Panc1 (cell line): Measurements from ENCODE around the gene RPL18. TPM values are rescaled to one million over a fixed set of nuclear protein-coding genes. Genes with fewer than 3 reads are reported as not detected.

ENCODE experiments used
- ATAC-seq: fragments of 200-7000 bp; cut with Tn5 transposase; 2 replicates; pipeline ENCODE4 v1.9.1; 2020; ENCODE audit warnings: mild to moderate bottlenecking, moderate library complexity
- BruUV-seq: library from RNA; stranded (reverse); fragments of 400-500 nt; replicated peaks from 2 replicates; lab custom pipeline; 2021; lab: Mats Ljungman, UMichigan
- CTCF ChIA-PET: fragments of 300-600 bp; sonication (Branson Sonifier 250); formaldehyde crosslinking; loops from one replicate; lab custom pipeline; 2022; ENCODE audit warnings: antibody characterized with exemption; lab: Charles Lee
- POLR2A ChIA-PET: fragments of 300-600 bp; sonication (Branson Sonifier 250); formaldehyde crosslinking; loops from one replicate; lab custom pipeline; 2022; ENCODE audit warnings: antibody characterized with exemption; lab: Charles Lee
- DNase-seq: peaks from one replicate; pipeline ENCODE4 v3.0.0-alpha.2; 2010; ENCODE audit warnings: low read depth, low spot score
- H3K27ac ChIP-seq: 2 replicates; pipeline ENCODE4 v1.5.1; 2011; ENCODE audit warnings: mild to moderate bottlenecking, low read length, inconsistent platforms
- H3K27me3 ChIP-seq: fragments of 200-500 bp; sonication (Bioruptor generic); 2 replicates; pipeline ENCODE4 v1.6.0; 2014; ENCODE audit warnings: low read length, inconsistent platforms; ENCODE audit not compliant: control insufficient read depth, insufficient read depth
- H3K36me3 ChIP-seq: fragments of 200-500 bp; sonication (Bioruptor generic); 2 replicates; pipeline ENCODE4 v1.5.1; 2014; ENCODE audit warnings: inconsistent platforms, mild to moderate bottlenecking, low read length, moderate library complexity; ENCODE audit not compliant: control insufficient read depth, insufficient read depth
- H3K4me1 ChIP-seq: 2 replicates; pipeline ENCODE4 v1.5.1; 2011; ENCODE audit warnings: inconsistent platforms, mild to moderate bottlenecking, low read length, moderate library complexity; ENCODE audit not compliant: control insufficient read depth, insufficient read depth
- H3K4me3 ChIP-seq, 2 experiments: 2 replicates each; pipeline ENCODE4 v1.5.1; 2011 to 2012; ENCODE audit warnings: low read depth in 2 of 2, low read length in 2 of 2, mild to moderate bottlenecking in 2 of 2, inconsistent platforms in 1 of 2, moderate library complexity in 1 of 2
- H3K9me3 ChIP-seq: fragments of 200-500 bp; sonication (Bioruptor generic); 2 replicates; pipeline ENCODE4 v1.5.1; 2014; ENCODE audit warnings: low read depth, mild to moderate bottlenecking, inconsistent platforms, low read length, moderate library complexity; ENCODE audit not compliant: control insufficient read depth, insufficient read depth
- POLR2AphosphoS5 ChIP-seq: IDR thresholded peaks from 2 replicates; pipeline ENCODE4 v1.6.1; 2012; ENCODE audit warnings: mild to moderate bottlenecking, low read depth, low read length, moderate library complexity
- SIN3A ChIP-seq: IDR thresholded peaks from 2 replicates; pipeline ENCODE4 v1.6.1; 2012; ENCODE audit warnings: low read depth, mild to moderate bottlenecking, low read length, moderate library complexity, borderline replicate concordance; ENCODE audit not compliant: insufficient read depth
- TCF7L2 ChIP-seq: IDR thresholded peaks from 2 replicates; pipeline ENCODE4 v1.6.1; 2011; ENCODE audit warnings: mild to moderate bottlenecking, low read depth, low read length, inconsistent platforms
- in situ Hi-C: cut with HindIII; loops from 2 replicates; pipeline ENCODE4 v1.10.0; 2016; ENCODE audit warnings: low sequenced_read_pairs, low pct_unique_long_range_greater_than_20kb
- intact Hi-C: fragments of 100-400 bp; cut with micrococcal nuclease; formaldehyde crosslinking; loops from one replicate; pipeline ENCODE4 v1.10.0; 2022; ENCODE audit not compliant: unreplicated experiment
- total RNA-seq: library from RNA; stranded (reverse); gene quantifications from one replicate; pipeline ENCODE4 v1.2.1, GENCODE V29; 2021; ENCODE audit not compliant: unreplicated experiment
- TF ChIP-seq, protein P1 (sequence below): fragments of 450-650 bp; IDR thresholded peaks from 2 replicates; pipeline ENCODE4 v1.5.1; 2017; ENCODE audit warnings: mild to moderate bottlenecking
- TF ChIP-seq, protein P2 (sequence below), 2 experiments: IDR thresholded peaks; 2 replicates each; pipeline ENCODE4 v1.6.1; 2011 to 2012; ENCODE audit warnings: low read depth in 2 of 2, control low read depth in 1 of 2, low read length in 1 of 2, mild to moderate bottlenecking in 1 of 2, moderate library complexity in 1 of 2; ENCODE audit not compliant: insufficient read depth in 1 of 2

Gene RPL18
- total RNA-seq, 1 experiment from 2014 or later, result 670 TPM

DNA sequence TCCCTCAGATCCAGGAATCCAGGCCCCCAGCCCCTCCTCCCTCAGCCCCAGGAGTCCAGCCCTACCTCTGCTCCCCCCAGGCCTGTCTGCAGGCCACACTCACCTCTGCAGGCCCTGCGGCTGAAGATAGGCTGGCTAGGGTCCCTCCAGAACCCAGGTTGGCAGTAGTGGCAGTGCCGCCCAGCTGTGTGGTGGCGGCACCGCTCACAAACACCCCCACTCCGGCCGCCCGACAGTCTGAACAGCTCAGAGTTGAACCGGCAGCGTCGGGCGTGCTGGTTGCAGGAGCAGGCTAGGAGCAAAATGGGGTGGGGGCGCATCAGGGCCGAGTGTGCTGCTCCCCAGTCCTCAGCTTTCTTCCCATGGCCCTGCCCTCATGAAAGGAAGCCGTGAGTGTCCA is 45.5 kb upstream of the RPL18 start:
- Histone ChIP-seq H3K9me3 (no peaks in the 10 kb centered on the region), H3K4me3 (no peak overlapping the region), H3K4me1 (no peaks in the 10 kb centered on the region), H3K36me3 (no peaks in the 10 kb centered on the region), H3K27me3 (no peaks in the 10 kb centered on the region), H3K27ac (no peak overlapping the region)
- TF ChIP-seq, protein P1, sequence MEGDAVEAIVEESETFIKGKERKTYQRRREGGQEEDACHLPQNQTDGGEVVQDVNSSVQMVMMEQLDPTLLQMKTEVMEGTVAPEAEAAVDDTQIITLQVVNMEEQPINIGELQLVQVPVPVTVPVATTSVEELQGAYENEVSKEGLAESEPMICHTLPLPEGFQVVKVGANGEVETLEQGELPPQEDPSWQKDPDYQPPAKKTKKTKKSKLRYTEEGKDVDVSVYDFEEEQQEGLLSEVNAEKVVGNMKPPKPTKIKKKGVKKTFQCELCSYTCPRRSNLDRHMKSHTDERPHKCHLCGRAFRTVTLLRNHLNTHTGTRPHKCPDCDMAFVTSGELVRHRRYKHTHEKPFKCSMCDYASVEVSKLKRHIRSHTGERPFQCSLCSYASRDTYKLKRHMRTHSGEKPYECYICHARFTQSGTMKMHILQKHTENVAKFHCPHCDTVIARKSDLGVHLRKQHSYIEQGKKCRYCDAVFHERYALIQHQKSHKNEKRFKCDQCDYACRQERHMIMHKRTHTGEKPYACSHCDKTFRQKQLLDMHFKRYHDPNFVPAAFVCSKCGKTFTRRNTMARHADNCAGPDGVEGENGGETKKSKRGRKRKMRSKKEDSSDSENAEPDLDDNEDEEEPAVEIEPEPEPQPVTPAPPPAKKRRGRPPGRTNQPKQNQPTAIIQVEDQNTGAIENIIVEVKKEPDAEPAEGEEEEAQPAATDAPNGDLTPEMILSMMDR, result no peak
- no peak for TF ChIP-seq SIN3A
- no peak for TF ChIP-seq POLR2AphosphoS5
- TF ChIP-seq TCF7L2, result no peak
- TF ChIP-seq, protein P2, sequence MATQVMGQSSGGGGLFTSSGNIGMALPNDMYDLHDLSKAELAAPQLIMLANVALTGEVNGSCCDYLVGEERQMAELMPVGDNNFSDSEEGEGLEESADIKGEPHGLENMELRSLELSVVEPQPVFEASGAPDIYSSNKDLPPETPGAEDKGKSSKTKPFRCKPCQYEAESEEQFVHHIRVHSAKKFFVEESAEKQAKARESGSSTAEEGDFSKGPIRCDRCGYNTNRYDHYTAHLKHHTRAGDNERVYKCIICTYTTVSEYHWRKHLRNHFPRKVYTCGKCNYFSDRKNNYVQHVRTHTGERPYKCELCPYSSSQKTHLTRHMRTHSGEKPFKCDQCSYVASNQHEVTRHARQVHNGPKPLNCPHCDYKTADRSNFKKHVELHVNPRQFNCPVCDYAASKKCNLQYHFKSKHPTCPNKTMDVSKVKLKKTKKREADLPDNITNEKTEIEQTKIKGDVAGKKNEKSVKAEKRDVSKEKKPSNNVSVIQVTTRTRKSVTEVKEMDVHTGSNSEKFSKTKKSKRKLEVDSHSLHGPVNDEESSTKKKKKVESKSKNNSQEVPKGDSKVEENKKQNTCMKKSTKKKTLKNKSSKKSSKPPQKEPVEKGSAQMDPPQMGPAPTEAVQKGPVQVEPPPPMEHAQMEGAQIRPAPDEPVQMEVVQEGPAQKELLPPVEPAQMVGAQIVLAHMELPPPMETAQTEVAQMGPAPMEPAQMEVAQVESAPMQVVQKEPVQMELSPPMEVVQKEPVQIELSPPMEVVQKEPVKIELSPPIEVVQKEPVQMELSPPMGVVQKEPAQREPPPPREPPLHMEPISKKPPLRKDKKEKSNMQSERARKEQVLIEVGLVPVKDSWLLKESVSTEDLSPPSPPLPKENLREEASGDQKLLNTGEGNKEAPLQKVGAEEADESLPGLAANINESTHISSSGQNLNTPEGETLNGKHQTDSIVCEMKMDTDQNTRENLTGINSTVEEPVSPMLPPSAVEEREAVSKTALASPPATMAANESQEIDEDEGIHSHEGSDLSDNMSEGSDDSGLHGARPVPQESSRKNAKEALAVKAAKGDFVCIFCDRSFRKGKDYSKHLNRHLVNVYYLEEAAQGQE (IDR thresholded peaks at IDR 0.05; ENCODE audit: insufficient read depth in 1 of 2, low read depth in 2 of 2, low read length in 1 of 2), result no peak
- POLR2A ChIA-PET, result no interaction called here
- DNase-seq (no peak), ATAC-seq (no peak)
- intact Hi-C loops (no loop called here), in situ Hi-C loops (no loop called here)
- CTCF ChIA-PET, result interaction anchor here (0.7 kb wide), 1 partner anchor 13 kb away, joined by 3 read pairs; no protein-coding TSS in a partner anchor
- BruUV-seq, result no TSS peak

DNA sequence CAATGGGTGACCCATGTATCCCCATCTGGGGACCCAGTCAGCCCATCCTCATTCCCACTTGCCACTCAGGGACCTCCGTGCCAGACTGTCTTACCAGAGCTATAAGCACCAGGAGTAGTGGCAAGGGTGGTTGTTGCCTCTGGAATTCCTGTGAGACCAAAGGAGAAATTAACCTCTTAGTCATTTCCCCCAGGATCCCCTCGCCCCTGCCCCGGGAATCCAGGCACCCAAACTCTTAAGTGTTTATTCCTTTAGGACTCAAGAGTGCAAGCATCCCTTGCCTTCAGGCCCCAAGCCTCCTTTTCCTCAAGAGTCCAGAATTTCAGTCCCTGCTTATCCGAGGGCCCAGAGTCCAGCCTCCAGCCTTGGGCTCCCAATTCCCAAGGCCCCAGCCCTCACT is 44.7 kb upstream of the RPL18 start:
- POLR2A ChIA-PET, result no interaction called here
- BruUV-seq, result no TSS peak
- in situ Hi-C loops, result no loop called here
- H3K4me1 ChIP-seq, result no peaks in the 10 kb centered on the region
- TF ChIP-seq TCF7L2 (no peak), POLR2AphosphoS5 (no peak), SIN3A (no peak)
- TF ChIP-seq, protein P1, result no peak
- TF ChIP-seq, protein P2 (IDR thresholded peaks at IDR 0.05; ENCODE audit: insufficient read depth in 1 of 2, low read depth in 2 of 2, low read length in 1 of 2), result no peak
- DNase-seq (no peak), ATAC-seq (no peak)
- H3K9me3 ChIP-seq, result no peaks in the 10 kb centered on the region
- CTCF ChIA-PET, result no interaction called here
- intact Hi-C loops, result no loop called here
- H3K27ac ChIP-seq, result no peak overlapping the region
- no peaks in the 10 kb centered on the region for H3K36me3 ChIP-seq
- no peaks in the 10 kb centered on the region for H3K27me3 ChIP-seq
- no peak overlapping the region for H3K4me3 ChIP-seq
